Measurements from ENCODE around the gene AREL1.
A peak's percentile ranks its signal among the peaks of the same experiment; 100 is the strongest.
"Not testable (repeated sequence)": the region's sequence is repeated elsewhere in the genome, so short reads cannot be mapped to it uniquely, and the experiment has no call there.

AREL1 gene, protein sequence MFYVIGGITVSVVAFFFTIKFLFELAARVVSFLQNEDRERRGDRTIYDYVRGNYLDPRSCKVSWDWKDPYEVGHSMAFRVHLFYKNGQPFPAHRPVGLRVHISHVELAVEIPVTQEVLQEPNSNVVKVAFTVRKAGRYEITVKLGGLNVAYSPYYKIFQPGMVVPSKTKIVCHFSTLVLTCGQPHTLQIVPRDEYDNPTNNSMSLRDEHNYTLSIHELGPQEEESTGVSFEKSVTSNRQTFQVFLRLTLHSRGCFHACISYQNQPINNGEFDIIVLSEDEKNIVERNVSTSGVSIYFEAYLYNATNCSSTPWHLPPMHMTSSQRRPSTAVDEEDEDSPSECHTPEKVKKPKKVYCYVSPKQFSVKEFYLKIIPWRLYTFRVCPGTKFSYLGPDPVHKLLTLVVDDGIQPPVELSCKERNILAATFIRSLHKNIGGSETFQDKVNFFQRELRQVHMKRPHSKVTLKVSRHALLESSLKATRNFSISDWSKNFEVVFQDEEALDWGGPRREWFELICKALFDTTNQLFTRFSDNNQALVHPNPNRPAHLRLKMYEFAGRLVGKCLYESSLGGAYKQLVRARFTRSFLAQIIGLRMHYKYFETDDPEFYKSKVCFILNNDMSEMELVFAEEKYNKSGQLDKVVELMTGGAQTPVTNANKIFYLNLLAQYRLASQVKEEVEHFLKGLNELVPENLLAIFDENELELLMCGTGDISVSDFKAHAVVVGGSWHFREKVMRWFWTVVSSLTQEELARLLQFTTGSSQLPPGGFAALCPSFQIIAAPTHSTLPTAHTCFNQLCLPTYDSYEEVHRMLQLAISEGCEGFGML

DNA sequence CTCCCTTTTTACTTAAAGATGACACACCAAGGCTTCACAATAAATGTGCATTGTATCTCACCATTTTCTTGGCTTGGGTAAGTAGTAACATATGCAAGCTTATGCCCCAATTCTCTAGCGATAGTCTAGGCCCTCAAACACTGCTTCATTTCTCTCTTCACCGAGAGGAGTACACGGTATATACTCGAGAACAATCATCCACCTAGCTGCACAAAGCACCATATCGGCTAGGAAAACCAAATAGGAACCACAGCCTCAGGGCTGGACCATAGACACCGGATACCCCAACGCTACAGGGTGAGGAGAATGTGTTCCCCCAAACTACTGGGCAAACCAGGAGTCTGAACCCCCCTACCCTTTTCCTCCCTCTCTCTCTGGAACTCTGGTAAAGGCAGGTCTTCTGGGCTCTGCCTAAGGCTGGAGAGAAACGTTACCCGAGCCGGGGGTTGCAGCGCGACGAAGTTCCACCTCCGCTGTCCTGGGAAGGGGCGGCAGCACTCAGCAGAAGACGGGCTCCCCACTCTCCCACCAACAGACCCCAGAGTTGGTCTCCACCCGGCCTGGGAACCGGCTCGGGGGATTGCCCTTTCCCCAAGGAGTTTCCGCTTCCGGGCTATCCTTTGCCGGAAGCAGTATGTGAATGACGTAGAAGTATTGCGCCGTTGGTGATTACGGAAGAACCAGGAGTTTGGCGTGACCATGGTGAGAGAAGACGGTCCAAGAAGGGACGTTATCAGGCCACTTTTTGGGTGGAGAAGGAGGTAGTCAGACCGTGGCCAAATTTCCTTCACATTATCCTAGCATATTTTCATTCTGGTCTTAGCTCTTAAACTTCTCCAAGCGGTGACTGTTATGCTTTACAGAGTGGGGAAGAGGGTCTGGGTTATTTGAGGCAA, at the start of gene AREL1, which contains the start of gene FCF1:
AREL1 (minus strand) TSS at position 582 of the 896 bp plus-strand sequence. CDS start 27,465 bp downstream, outside the sequence.
FCF1 (plus strand) TSS at position 646 of the 896 bp plus-strand sequence; CDS start at position 700, 54 bp downstream.
- peak; percentile 75 for DNase-seq

DNA sequence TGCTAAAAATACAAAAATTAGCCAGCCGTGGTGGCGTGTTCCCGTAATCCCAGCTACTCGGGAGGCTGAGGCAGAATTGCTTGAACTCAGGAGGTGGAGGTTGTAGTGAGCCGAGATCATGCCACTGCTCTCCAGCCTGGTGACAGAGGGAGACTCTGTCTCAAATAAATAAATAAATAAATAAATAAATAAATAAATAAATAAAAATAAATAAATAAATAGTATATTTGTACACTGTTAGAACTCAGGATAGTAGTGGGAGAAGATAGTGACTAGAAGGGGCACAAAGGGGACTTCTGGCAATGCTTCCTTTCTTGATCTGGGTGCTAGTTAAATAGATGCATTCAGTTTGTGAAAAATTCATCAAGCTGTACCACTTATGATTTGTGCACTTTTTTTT, 45.6 kb upstream of the AREL1 start:
- not testable (repeated sequence) for DNase-seq

DNA sequence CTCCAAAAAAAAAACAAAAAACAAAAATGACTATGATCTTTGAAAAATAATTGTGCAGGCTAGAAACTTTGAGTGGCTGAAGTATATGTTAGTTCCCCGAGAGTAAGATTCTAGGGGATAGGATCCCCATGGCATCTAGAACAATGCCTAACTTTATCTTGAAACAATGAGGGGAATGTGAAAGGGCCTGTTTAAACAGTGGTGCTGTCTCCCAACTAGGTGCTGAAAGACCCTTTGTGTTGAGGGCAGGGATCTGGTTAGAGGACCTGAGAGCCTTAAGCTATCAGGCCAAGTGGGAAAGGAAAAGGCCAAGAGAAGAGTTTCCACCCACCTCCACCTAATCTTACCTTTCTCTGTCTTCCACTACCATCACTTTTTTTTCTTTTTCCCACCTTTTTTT, 43.4 kb upstream of the AREL1 start:
- no peak for DNase-seq

DNA sequence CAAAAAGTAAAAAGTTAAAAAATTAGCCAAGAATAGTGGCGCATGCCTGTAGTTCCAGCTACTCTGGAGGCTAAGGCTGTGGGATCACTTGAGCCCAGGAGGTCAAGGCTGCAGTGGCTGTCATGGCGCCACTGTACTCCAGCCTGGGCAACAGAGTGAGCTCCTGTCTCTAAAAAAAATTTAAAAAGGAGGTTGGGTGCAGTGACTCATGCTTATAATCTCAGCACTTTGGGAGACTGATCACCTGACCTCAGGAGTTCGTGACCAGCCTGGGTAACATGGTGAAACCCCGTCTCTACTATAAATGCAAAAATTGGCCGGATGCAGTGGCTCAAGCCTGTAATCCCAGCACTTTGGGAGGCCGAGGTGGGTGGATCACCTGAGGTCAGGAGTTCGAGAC, 42.0 kb upstream of the AREL1 start:
- DNase-seq, result no peak

DNA sequence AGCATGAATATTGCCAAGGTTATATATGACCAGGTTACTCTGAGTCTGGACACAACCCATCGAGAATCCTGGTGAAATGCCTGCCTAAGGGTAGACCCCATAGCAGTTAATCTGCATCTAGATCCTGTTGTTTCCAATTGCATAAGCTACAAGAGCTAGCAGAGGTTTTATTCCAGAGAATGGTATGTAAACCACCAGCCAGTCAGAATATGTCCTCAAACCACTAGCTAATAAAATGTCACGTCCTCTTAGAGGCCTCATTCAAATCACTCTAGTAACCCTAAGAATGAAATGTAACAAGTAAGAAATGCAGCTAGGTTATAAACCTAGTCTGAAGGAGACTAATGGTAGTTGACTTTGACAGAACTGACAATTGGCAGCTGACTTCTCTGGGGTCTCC, 41.3 kb upstream of the AREL1 start:
- DNase-seq, result no peak

DNA sequence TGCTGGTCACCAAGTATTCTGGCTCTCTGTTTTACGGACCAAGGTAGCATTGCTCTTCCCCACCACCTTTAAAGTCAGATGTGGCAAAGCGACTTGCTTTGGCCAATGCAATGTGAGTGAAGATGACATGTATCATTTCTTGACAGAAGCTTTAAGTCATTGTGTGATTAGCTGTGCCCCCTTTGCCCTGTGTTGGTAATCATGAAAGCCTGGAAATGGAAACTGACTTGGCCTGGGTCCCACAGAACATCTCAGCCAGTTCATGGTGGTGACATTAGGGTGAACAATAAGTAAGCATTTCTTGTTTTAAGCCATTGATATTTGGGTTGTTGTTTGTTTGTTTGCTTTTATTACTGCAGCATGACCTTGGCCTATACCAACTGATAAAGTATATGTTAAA, 34.4 kb upstream of the AREL1 start:
- no peak for DNase-seq

DNA sequence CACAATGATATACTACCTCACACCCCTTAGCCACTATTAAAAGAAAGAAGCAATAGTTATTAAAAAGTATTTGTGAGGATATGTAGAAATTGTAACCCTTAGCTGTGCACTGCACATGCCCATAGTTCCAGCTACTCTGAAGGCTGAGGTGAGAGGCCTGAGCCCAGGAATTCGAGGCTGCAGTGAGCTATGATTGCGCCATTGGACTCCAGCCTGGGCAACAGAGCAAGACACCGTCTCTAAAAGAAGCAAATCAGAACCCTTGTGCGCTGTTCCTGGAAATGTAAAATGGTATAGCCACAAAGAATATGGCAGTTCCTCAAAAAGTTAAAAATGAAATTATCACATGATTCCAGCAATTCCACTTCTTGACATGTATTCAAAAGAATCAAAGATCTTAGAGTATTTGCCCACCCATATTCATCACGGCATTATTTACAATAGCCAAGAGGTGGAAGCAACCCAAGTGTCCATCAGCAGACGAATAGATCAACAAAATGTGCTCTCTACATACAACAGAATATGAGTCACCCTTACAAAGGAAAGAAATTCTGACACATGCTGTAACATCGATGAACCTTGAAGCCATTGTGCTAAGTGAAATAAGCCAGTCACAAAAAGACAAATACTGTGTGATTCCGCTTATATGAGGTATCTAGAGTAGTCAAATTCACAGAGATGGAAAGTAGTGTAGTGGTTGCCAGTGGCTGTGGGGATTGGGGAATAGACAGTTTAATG, 26.6 kb upstream of the AREL1 start:
- DNase-seq, result no peak

DNA sequence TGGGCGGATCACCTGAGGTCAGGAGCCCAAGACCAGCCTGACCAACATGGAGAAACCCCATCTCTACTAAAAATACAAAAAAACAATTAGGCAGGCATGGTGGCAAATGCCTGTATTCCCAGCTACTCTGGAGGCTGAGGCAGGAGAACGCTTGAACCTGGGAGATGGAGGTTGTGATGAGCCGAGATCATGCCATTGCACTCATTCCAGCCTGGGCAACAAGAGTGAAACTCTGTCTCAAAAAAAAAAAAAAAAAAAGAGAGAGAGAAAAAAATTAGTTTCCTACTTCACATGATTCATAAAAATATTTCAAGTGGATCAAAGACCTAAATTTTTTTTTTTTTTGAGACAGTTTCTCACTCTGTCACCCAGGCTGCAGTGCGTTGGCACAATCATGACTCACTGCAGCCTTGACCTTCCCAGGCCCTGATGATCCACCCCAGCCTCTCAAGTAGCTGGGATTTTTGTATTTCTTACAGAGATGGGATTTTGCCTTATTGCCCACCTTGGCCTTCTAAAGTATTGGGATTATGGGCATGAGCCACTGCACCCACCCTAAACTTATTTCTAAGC, 25.0 kb upstream of the AREL1 start:
- no peak for DNase-seq

DNA sequence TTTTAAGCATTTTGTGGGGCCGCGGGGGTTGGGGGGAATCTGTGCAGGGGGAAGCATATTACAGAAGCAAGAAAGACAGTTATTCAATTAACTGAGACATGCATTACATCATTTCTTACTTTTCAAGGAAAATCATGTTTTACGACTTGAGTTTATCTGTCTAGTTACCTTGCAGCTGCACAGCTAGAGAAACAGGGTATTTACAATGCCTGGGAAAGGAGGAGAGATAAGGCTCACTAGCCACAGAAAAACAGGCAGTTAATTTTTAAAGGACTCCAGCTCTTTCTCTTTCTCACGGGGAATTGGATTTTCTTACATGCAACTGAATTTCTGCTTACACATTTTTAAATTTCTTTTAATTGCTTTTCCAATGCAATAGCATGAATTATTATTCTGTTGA, 22.2 kb upstream of the AREL1 start:
- DNase-seq, result no peak

DNA sequence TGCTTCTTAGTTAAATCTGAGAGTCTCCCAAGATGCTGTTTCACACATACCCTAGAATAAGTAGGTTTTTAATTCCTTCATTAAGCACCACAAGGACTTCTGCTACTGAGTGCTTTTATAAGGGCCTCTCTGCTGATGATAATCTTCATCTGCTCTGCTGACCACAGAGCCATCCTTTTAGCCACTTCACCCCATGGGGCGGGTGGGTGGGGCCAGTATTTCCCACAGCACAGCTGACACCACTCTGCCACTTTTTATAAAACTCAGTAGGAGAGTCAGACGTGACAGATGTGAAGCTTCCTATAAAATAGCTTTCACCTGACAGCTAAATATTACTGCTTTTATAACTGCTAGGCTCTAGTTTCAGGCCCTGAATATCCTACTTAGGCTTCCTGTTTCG, 20.3 kb upstream of the AREL1 start:
- DNase-seq, result no peak

DNA sequence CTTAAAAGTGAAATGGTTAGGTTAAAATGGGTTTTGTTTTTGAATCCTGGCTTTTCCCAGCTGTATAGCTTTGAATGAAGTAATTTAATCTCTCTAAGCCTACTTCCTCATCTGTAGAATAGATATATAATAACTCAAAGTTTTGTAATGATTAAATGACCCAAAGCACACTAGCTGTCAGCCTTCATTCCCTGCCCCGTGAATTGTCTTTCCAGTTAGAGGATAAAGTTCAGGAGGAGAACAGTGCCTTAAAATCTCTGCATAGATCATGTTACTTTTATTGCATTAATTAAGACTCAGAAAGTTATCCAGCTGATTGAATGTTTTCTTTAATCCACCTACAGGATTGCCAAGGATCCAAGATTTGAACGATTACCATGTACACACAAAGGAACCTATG, 19.5 kb upstream of the AREL1 start:
- no peak for DNase-seq

DNA sequence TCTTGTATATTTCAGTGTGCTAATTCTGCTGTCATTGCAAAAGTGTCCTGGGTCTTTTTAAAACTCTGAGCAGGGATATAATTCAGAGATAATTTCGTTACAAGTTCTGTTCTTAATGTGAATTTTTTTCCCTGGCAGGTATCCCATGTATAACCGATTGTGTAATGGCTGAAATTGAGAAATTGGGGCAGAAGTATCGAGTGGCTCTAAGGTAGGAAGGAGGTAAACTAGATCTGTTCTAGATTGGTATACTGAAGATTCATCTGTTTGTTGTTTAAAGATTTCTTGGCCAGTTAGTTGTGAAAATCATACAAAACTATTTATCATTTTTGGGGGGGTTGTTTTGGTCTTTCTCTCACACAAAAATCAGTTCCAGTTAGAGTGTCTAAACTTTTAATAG, 10.3 kb upstream of the AREL1 start:
- DNase-seq, result no peak

DNA sequence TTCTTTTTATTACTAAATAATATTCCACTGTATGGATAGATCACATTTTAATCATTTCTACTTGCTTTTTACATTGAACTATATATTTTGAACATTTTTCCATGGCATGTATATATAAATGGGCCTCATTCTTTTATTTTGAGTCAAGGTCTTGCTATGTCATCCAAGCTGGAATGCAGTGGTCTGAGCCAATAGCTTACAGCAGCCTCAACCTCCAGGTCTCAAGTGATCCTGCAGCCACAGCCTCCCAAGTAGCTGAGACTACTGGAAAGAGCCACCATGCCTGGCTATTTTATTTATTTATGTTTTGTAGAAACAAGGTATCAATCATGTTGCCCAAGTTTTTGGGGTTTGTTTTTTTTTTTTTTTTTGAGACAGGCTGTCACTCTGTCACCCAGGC, 7.6 kb upstream of the AREL1 start:
- DNase-seq, result no peak

DNA sequence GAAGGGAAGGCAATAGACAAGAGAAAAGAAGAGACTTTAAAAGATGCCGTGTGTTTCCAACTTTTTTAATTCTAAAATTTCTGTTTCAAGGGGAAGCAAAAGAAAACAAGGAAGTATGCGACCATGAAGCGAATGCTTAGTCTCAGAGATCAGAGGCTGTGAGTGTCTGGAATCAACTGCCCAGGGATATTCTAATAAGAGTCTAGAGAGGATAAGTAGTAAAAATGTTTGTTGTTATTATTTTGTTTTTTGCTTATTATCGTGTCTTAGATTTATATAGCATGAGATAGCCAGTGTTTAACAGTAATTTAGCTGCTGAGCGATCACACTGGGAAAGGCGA, 485 bp upstream of the AREL1 start:
- no peak for DNase-seq

DNA sequence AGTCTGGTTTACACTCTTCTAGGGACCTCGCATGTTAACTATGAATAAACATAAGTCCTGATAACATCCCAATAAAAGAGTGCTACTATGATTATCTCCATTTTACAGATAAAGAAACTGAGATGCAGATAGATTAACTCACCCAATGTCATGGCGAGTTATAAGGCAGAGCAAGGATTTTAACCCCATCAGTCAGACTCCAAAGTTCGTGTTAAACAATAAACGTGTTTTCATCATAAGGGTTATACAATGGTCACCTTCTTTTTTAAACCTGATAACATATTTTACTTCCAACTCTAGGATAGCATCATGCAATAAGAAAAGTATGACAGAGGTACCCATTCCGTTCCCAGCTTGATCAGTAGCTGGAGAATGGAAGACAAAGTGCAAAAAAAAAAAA, 1.2 kb downstream of the AREL1 start:
- no peak for DNase-seq

DNA sequence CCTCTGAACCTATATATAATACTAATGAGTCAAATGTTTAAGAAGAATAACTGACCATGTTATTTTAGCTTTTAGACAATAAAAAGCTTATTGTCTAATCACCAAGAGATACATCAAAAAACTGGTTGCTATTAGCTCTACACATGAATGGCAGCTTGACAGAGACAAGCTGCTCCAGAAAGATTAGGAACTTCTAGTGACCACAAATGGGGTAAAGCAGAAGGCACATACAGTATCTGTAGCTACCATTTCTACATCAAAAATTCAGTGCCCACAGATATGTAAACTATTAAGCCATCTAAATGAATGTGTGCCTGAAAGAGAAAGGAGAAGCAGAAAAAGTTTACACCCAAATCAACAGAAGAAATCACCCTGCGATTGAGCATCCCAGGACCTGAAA, 2.4 kb downstream of the AREL1 start:
- no peak for DNase-seq

DNA sequence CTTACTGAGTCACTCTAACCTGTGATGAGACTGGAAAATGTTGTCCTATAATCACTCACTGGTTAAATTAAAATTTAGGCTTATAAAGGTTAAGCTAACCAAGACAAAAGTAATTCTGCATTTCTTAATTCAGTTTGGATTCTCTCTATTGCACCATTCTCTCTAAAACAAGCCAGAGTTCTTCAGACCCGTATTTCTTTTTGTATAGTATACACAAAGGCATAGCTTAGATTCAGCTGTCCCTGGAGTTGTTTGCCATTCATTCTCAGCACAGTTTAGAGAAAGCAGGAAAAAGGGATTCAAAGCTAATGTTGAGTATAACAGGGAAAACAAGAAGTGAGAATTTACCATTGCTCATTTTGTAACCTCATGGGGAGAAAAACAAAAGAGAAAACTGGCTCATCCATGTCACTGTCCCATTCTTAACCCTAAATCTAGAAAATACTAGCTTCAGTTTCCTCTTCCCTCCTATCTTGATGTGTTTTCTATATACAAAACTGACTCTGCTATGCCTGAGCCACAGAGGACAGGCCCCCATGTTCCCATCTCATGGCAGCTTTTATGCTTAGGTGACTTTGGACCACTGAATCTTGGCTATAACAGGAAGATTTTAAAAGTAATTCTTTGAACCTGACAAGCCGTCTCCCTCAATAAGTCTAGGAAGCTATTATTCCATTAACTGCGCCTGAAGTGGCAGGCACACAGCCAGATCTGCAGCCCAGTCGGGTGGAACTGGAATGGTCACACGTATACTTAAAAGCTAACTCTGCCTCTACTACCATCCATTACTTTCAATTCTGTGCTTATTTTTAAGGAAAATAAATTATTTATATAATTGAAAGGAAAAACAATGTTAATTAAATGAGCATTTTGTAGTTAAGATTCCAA, 7.0 kb downstream of the AREL1 start:
- DNase-seq, result no peak

DNA sequence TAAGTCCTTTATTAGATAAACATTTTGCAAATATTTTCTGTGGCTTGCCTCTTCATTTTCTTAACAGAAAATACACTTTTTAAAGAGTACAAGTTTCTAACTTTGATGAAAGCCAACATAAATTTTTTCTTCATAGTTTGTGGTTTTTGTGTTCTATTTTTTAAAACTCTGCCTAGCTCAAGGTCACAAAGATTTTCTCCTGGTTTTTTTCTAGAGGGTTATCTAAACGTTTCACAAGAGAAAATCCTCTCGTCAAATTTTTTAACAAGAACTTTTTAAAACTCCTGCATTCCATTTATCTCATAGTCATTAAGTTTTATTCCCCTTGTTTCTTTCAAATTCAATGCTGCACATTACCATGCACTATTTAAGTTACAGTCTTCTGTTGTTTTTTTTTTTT, 8.2 kb downstream of the AREL1 start:
- no peak for DNase-seq

DNA sequence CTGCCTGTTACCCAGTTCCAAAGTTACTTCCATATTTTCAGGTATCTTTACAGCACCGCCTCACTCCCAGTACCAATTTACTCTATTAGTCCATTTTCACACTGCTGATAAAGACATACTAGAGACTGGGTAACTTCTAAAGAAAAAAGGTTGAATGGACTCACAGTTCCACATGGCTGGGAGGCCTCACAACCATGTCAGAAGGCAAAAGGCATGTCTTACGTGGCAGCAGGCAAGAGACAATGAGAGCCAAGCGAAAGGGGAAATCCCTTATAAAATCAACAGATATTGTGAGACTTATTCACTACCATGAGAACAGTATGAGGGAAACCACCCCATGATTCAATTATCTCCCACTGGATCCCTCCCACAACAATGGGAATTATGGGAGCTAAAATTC, 9.8 kb downstream of the AREL1 start:
- no peak for DNase-seq

DNA sequence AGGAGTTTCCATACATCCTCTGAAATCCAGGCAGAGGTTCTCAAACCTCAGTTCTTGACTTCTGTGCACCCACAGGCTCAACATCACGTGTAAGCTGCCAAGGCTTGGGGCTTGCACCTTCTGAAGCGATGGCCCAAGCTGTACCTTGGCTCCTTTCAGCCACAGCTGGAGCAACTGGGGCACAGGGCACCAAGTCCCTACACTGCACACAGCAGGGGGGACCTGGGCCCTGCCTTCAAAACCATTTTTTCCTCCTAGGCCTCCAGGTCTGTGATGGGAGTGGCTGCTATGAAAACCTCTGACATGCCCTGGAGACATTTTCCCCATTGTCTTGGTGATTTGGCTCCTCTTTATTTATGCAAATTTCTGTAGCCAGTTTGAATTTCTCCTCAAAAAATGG, 10.6 kb downstream of the AREL1 start:
- DNase-seq, result no peak

DNA sequence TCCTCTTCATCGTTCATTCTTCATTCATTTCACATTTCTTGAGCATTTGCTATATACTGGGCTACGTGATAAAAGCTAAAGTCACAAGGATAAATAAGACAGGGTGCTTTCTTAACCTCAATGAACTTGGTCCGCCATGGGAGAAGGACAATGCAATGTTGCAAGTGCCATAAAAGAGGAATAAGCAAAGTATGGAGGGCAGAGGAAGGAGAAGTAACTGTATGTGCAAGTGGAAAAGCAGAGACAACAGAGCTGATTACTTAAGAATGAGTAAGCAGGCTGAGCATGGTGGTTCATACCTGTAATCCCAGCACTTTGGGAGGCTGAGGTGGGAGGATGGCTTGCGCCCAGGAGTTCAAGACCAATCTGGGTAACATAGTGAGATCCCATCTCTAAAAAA, 14.4 kb downstream of the AREL1 start:
- DNase-seq, result no peak
